Measurements from ENCODE around the gene PPP1R2.
"Not testable (repeated sequence)": the region's sequence is repeated elsewhere in the genome, so short reads cannot be mapped to it uniquely, and the experiment has no call there.

Gene PPP1R2

DNA sequence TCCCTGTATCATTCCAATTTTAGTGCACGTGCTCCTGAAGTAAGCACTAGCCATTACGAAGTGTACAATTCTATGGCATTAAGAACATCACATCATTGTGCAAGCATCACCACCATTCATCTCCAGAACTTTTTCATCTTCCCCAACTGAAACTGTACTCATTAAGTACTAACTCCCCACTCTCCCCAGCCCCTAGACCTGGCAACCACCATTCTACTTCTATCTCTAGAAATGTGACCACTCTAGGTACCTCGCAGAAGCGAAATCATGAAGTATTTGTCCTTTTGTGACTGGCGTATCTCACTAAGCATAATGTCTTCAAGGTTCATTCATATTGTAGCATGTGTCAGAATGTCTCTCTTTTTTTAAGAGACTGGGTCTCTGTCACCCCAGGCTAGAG is 11.4 kb downstream of the PPP1R2 start:
- H3K9me3 ChIP-seq = no peaks in the 10 kb centered on the region
- no peaks in the 10 kb centered on the region for H3K27me3 ChIP-seq
- no peak overlapping the region for H3K4me3 ChIP-seq
- intact Hi-C loops (cut with DNase I; ENCODE audit: low total_unique reads) = no loop called here
- no peak overlapping the region for H3K27ac ChIP-seq
- TF ChIP-seq, protein P1, sequence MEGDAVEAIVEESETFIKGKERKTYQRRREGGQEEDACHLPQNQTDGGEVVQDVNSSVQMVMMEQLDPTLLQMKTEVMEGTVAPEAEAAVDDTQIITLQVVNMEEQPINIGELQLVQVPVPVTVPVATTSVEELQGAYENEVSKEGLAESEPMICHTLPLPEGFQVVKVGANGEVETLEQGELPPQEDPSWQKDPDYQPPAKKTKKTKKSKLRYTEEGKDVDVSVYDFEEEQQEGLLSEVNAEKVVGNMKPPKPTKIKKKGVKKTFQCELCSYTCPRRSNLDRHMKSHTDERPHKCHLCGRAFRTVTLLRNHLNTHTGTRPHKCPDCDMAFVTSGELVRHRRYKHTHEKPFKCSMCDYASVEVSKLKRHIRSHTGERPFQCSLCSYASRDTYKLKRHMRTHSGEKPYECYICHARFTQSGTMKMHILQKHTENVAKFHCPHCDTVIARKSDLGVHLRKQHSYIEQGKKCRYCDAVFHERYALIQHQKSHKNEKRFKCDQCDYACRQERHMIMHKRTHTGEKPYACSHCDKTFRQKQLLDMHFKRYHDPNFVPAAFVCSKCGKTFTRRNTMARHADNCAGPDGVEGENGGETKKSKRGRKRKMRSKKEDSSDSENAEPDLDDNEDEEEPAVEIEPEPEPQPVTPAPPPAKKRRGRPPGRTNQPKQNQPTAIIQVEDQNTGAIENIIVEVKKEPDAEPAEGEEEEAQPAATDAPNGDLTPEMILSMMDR (IDR thresholded peaks at IDR 0.05) = no peak
- peaks cover 0 to 9% (median 6%) of the 10 kb centered on the region in 3 donors for H3K36me3 ChIP-seq
- no peak for DNase-seq
- H3K4me1 ChIP-seq = peaks cover 0 to 16% (median 1%) of the 10 kb centered on the region in 4 donors

DNA sequence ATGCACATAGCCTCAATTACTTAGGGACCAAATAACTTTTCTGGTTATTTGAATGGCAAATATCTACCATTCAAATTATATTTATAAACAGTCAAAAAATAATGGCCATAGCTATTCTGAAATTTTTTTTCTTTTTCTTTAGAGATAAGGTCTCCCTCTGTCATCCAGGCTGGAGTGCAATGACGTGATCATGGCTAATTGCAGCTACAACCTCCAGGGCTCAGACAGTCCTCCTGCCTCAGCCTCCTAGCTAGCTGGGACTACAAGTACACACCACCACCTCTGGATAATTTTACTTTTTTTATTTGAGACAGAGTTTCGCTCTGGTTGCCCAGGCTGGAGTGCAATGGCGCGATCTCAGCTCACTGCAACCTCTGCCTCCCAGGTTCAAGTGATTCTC is 16.6 kb downstream of the PPP1R2 start:
- TF ChIP-seq, protein P1 (IDR thresholded peaks at IDR 0.05) = no peak
- DNase-seq = no peak
- Histone ChIP-seq H3K36me3 (peaks cover 9 to 35% (median 13%) of the 10 kb centered on the region in 3 donors), H3K4me3 (no peak overlapping the region), H3K9me3 (no peaks in the 10 kb centered on the region), H3K27me3 (no peaks in the 10 kb centered on the region), H3K4me1 (no peaks in the 10 kb centered on the region), H3K27ac (no peak overlapping the region)
- intact Hi-C loops (cut with DNase I; ENCODE audit: low total_unique reads) = no loop called here

DNA sequence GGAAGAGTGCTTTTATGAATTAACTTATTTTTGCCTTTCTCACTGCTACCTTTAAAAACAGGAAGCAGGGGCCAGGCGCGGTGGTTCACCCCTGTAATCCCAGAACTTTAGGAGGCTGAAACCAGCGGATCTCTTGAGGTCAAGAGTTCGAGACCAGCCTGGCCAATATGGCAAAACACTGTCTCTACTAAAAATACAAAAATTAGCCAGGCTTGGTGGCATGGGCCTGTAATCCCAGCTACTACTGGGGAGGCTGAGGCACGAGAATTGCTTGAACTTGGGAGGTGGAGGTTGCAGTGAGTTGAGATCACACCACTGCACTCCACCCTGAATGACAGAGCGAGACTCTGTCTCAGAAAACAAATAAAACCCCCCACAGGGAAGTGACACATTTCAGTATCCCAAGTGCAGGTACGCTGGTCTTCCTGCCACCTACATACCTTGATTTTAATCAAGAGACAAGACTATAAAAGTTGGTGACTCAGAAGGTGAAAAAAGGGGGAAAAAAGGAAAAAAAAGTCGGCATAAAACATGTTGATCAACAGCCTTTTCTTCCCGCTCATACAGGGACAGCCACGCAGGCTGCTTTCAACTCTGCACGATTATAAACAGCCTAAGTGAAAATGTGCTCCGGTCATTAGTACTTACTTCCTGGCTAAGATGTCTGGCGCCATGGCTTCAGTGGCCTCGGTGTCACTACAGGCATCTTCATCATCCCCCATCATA is 18.8 kb downstream of the PPP1R2 start:
- intact Hi-C loops (cut with DNase I; ENCODE audit: low total_unique reads) = no loop called here
- TF ChIP-seq, protein P1 (IDR thresholded peaks at IDR 0.05) = no peak
- peaks cover 8 to 41% (median 14%) of the 10 kb centered on the region in 3 donors for H3K36me3 ChIP-seq

DNA sequence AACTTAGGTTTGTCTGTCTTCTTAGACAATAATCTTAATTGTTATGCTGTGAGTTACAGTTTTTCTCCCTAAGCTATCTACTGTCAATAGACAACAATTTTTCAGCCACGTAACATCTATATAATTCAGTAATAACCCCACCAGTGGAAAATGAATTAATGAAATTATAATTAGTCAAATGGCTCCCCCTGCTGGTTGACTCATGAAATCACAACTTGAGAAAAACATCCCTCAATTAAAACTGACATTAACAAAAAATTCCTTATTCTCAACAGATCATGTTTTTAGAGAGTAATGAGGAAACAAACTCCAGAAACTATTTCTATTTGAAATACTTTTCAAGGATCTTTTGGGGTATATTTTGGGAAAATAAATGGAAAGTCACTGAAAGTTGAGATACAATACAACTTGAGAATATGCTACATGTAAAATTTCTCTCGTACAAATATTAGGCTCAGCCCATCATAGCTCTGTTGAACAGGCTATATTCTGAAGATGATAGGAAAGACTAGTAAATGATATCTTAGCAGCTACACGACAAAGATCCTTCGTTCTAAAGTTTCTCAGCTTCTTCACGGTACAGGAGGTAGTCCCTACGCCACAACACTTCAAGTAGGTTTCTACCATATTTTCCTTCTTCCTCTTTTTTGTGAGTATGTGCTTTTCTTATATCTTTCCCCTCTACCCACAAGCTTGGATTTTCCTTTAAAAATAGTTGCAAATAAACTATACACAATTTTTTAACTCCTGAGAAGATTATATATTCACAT is 20.7 kb downstream of the PPP1R2 start:
- Histone ChIP-seq H3K27ac (no peak overlapping the region), H3K4me3 (no peak overlapping the region), H3K36me3 (peaks cover 14 to 48% (median 18%) of the 10 kb centered on the region in 3 donors), H3K27me3 (no peaks in the 10 kb centered on the region), H3K4me1 (no peaks in the 10 kb centered on the region), H3K9me3 (no peaks in the 10 kb centered on the region)
- TF ChIP-seq, protein P1 (IDR thresholded peaks at IDR 0.05) = peak; percentile 59 to 79
- intact Hi-C loops (cut with DNase I; ENCODE audit: low total_unique reads) = loop anchor here (2.0 kb wide), 1 partner anchor 252 kb away; the partner anchor contains the start of gene XXYLT1
- DNase-seq = no peak

More for the DNA sequence above, 18.8 kb downstream of the PPP1R2 start:
- Histone ChIP-seq H3K27me3 (no peaks in the 10 kb centered on the region), H3K27ac (no peak overlapping the region), H3K4me3 (no peak overlapping the region), H3K9me3 (no peaks in the 10 kb centered on the region), H3K4me1 (no peaks in the 10 kb centered on the region)
- DNase-seq = no peak

DNA sequence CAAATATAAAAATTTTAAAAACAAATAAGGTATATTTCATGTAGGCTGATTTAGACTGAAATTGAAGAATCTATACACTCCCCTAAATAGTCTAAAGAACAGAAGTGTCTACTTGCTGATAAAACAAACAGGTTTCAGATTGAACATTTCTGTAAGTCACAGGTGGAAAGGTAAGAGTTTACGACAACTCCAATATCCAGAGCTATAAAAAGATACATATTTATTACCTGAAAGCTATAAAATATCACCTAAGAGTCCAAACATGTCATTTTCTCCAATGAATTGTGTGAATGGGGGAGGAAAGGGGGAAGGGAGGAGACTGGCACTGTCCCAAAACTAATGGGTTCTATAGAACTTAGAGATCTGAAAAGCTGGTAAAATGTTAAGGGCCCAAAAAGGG is 26.1 kb downstream of the PPP1R2 start:
- Histone ChIP-seq H3K27me3 (no peaks in the 10 kb centered on the region), H3K9me3 (no peaks in the 10 kb centered on the region), H3K36me3 (peaks cover 33 to 57% (median 52%) of the 10 kb centered on the region in 3 donors), H3K4me1 (no peaks in the 10 kb centered on the region), H3K4me3 (no peak overlapping the region), H3K27ac (no peak overlapping the region)
- intact Hi-C loops (cut with DNase I; ENCODE audit: low total_unique reads) = no loop called here
- TF ChIP-seq, protein P1 (IDR thresholded peaks at IDR 0.05) = no peak
- DNase-seq = no peak

DNA sequence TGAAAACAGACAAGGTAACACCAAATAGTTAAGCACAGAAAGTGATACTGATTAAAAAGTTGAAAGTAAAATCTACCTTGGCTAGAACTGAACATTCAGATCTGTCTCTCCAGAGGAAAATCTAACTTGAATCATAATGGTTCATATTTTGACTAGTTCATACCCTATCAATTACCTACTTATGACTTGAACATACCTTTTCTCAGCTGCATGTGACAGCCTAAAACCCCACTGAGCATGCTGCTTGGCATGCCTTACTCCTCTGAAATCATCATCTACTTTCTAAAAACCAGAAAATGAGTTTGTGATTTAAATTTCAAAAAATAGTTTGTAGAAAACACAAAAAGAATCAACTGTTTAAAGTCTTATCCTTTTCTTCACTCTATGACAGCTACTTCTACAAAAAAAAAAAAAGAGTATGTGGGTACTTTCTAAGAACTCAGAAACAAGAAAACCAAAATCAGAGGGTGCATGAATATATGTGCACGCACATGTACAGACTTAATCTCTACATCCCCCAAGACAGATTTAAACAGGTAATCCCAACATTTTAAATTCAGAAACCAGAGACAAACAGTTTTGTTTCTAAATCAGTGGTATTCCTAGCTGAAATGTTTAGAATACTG is 28.4 kb downstream of the PPP1R2 start:
- intact Hi-C loops (cut with DNase I; ENCODE audit: low total_unique reads); H3K9me3 ChIP-seq; DNase-seq; H3K27me3 ChIP-seq; H3K27ac ChIP-seq; H3K4me1 ChIP-seq; H3K4me3 ChIP-seq: not testable (repeated sequence)
- H3K36me3 ChIP-seq = peaks cover 33 to 60% (median 54%) of the 10 kb centered on the region in 3 donors

Data from tibial artery (tissue), 4 donors.